ENCODE measurements around the gene MFF.

The MFF gene, protein sequence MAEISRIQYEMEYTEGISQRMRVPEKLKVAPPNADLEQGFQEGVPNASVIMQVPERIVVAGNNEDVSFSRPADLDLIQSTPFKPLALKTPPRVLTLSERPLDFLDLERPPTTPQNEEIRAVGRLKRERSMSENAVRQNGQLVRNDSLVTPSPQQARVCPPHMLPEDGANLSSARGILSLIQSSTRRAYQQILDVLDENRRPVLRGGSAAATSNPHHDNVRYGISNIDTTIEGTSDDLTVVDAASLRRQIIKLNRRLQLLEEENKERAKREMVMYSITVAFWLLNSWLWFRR

GRCh38 chr2:227324995-227325838, at the start of gene MFF:
MFF (plus strand) TSS chr2:227325251; CDS start chr2:227330666, 5,415 bp downstream.
- DNase-seq (ENCODE audit: extremely low read depth, insufficient read length): peak; percentile 91
- H3K36me3 ChIP-seq (ENCODE audit: control insufficient read depth, insufficient read depth, low read length): no peaks in the 10 kb centered on the region; the same call in 1 of the 2 replicates
- TF ChIP-seq CTCF (IDR thresholded peaks at IDR 0.05; ENCODE audit: insufficient read depth, low read length, poor library complexity, severe bottlenecking): peak; percentile 49
- no peaks in the 10 kb centered on the region for H3K27me3 ChIP-seq (replicated peaks; ENCODE audit: control insufficient read depth, insufficient read depth, low read length)
- peak within 1 kb of the TSS; percentile 90 for H3K4me3 ChIP-seq (replicated peaks; ENCODE audit: low read depth, low read length)

DNA sequence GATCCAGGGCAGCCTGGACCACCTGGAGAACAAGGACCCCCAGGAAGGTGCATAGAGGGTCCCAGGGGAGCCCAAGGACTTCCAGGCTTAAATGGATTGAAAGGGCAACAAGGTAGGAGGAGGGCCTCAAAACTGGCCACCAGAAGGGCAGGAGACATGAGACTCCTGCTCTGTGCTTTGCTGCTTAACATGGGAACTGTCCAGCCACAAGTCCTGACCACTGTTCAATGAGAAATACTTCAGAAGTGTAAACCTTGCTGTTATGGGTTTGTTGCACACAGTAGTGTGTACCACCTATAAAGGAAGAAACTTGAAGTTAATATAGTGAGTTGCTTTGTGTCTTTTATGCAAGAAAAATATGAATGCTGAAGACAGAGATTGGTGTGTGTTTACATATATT, 44.2 kb upstream of the MFF start:
- no peak for DNase-seq (ENCODE audit: extremely low read depth, insufficient read length)
- no peak for TF ChIP-seq CTCF (IDR thresholded peaks at IDR 0.05; ENCODE audit: insufficient read depth, low read length, poor library complexity, severe bottlenecking)
- Histone ChIP-seq H3K27me3 (replicated peaks; ENCODE audit: control insufficient read depth, insufficient read depth, low read length) (no peaks in the 10 kb centered on the region), H3K36me3 (ENCODE audit: control insufficient read depth, insufficient read depth, low read length) (no peaks in the 10 kb centered on the region; the same call in 1 of the 2 replicates), H3K4me3 (replicated peaks; ENCODE audit: low read depth, low read length) (no peak overlapping the region)

GRCh38 chr2:227285741-227286236, 39.3 kb upstream of the MFF start:
- no peaks in the 10 kb centered on the region; the same call in 1 of the 2 replicates for H3K36me3 ChIP-seq (ENCODE audit: control insufficient read depth, insufficient read depth, low read length)
- TF ChIP-seq CTCF (IDR thresholded peaks at IDR 0.05; ENCODE audit: insufficient read depth, low read length, poor library complexity, severe bottlenecking): no peak

GRCh38 chr2:227287771-227288170, 37.3 kb upstream of the MFF start:
- H3K27me3 ChIP-seq (replicated peaks; ENCODE audit: control insufficient read depth, insufficient read depth, low read length): no peaks in the 10 kb centered on the region
- no peak for TF ChIP-seq CTCF (IDR thresholded peaks at IDR 0.05; ENCODE audit: insufficient read depth, low read length, poor library complexity, severe bottlenecking)
- no peak for DNase-seq (ENCODE audit: extremely low read depth, insufficient read length)
- no peaks in the 10 kb centered on the region; the same call in 1 of the 2 replicates for H3K36me3 ChIP-seq (ENCODE audit: control insufficient read depth, insufficient read depth, low read length)
- no peak overlapping the region for H3K4me3 ChIP-seq (replicated peaks; ENCODE audit: low read depth, low read length)

More at GRCh38 chr2:227285741-227286236, 39.3 kb upstream of the MFF start:
- Histone ChIP-seq H3K4me3 (replicated peaks; ENCODE audit: low read depth, low read length) (no peak overlapping the region), H3K27me3 (replicated peaks; ENCODE audit: control insufficient read depth, insufficient read depth, low read length) (no peaks in the 10 kb centered on the region)
- no peak for DNase-seq (ENCODE audit: extremely low read depth, insufficient read length)

DNA sequence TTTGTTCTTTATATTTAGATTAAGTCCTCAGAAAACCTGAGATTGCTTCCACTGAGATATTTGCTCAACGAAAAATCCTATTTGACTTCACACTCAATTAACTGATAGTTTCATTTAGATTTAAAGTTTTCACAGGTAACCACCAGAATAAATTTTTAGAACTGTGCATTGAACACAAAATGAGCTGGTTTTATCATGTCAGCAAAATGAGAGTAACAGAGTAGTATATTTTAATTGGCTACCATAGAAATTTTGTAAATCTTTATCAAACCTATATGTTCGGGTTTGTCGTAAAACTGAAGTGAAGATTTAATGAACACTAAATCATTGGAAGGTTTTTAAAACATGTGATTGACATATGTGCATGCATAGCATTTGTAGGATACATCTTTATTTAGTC, 32.7 kb upstream of the MFF start:
- no peak for DNase-seq (ENCODE audit: extremely low read depth, insufficient read length)
- peaks cover 3% of the 10 kb centered on the region; the same call in 1 of the 2 replicates for H3K36me3 ChIP-seq (ENCODE audit: control insufficient read depth, insufficient read depth, low read length)
- no peak overlapping the region for H3K4me3 ChIP-seq (replicated peaks; ENCODE audit: low read depth, low read length)
- no peaks in the 10 kb centered on the region for H3K27me3 ChIP-seq (replicated peaks; ENCODE audit: control insufficient read depth, insufficient read depth, low read length)
- TF ChIP-seq CTCF (IDR thresholded peaks at IDR 0.05; ENCODE audit: insufficient read depth, low read length, poor library complexity, severe bottlenecking): no peak
